Activated naive CD8-positive, alpha-beta T cell treated with anti-CD3 and anti-CD28 coated beads, Interleukin-2, amount 10 ng/mL, durations not matched to agents 7 days and 5 days (primary cell): ENCODE data around the gene FMO2. TPM values are rescaled to one million over a fixed set of nuclear protein-coding genes. Genes with fewer than 3 reads are reported as not detected.

Experiments
- ATAC-seq: fragments of 150-1000 bp; cut with Tn5 transposase; one replicate; pipeline ENCODE4 v1.10.0; 2021; ENCODE audit warnings: low read depth, moderate library complexity
- POLR2A ChIA-PET: fragments of 350-600 bp; sonication (Branson Sonifier 250); formaldehyde crosslinking; loops from one replicate; lab custom pipeline; 2021; ENCODE audit warnings: antibody characterized with exemption; lab: Charles Lee
- DNase-seq: peaks from one replicate; pipeline ENCODE4 v3.0.0; 2021
- H3K27ac Mint-ChIP-seq: one replicate; pipeline ENCODE4 v1.8.0; 2022; ENCODE audit warnings: mild to moderate bottlenecking, mixed read lengths
- H3K27me3 Mint-ChIP-seq: one replicate; pipeline ENCODE4 v1.8.0; 2022; ENCODE audit warnings: mild to moderate bottlenecking, moderate library complexity, mixed read lengths
- H3K36me3 Mint-ChIP-seq: one replicate; pipeline ENCODE4 v1.8.0; 2021; ENCODE audit warnings: mild to moderate bottlenecking, mixed read lengths
- H3K4me1 Mint-ChIP-seq: one replicate; pipeline ENCODE4 v1.8.0; 2021; ENCODE audit warnings: mixed read lengths
- H3K4me3 Mint-ChIP-seq: one replicate; pipeline ENCODE4 v1.8.0; 2022; ENCODE audit warnings: mild to moderate bottlenecking, moderate library complexity, mixed read lengths
- H3K9me3 Mint-ChIP-seq: one replicate; pipeline ENCODE4 v1.8.0; 2021; ENCODE audit warnings: mixed read lengths
- total RNA-seq, 2 experiments: library from RNA; stranded (reverse); gene quantifications; one replicate each; pipeline ENCODE4 v1.2.3, GENCODE V29; 2021

The FMO2 gene
- total RNA-seq, 2 experiments from 2014 or later, result not detected

DNA sequence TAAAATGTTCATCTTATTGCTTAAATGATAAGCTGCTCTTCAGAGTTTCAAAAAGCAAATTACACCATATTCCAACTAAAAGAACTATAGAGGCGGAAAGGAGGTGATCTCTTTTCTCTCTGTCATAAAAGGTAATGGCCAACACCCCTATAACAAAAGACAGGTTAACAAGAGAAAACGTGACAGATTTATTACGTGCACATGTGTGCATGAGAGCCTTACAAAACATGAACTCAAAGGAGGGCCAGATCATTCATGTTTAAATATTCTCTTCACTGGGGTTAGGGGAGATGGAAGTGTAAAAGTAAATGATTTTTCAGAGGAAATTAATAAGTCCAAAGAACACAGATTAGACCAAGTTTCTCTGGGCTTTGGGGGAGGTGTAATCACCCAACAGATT, 26.5 kb upstream of the FMO2 start:
- Mint-ChIP-seq H3K9me3 (no peaks in the 10 kb centered on the region), H3K4me3 (no peak overlapping the region), H3K27ac (no peak overlapping the region), H3K27me3 (peaks cover 3% of the 10 kb centered on the region), H3K4me1 (no peaks in the 10 kb centered on the region), H3K36me3 (no peaks in the 10 kb centered on the region)
- POLR2A ChIA-PET, result no interaction called here
- DNase-seq (no peak), ATAC-seq (no peak)

DNA sequence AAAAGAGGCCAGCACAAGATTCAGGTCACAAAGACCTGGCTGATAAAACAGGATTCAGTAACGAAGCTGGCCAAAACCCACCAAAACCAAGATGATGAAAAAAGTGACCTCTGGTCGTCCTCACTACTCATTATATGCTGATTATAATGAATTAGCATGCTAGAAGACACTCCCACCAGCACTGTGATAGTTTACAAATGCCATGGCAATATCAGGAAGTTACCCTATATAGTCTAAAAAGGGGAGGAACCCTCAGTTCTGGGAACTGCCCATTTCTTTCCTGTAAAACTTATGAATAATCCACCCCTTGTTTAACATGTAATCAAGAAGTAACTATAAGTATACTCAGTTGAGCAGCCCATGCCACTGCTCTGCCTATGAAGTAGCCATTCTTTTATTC, 26.0 kb upstream of the FMO2 start:
- DNase-seq, result no peak
- POLR2A ChIA-PET, result no interaction called here
- Mint-ChIP-seq H3K9me3 (no peaks in the 10 kb centered on the region), H3K4me1 (no peaks in the 10 kb centered on the region), H3K27me3 (peaks cover 5% of the 10 kb centered on the region), H3K27ac (no peak overlapping the region), H3K4me3 (no peak overlapping the region), H3K36me3 (no peaks in the 10 kb centered on the region)
- no peak for ATAC-seq

GRCh38 chr1:171160211-171160610, 24.9 kb upstream of the FMO2 start:
- DNase-seq (no peak), ATAC-seq (no peak)
- POLR2A ChIA-PET, result no interaction called here
- Mint-ChIP-seq H3K36me3 (no peaks in the 10 kb centered on the region), H3K27ac (no peak overlapping the region), H3K27me3 (peaks cover 5% of the 10 kb centered on the region), H3K4me3 (no peak overlapping the region), H3K4me1 (no peaks in the 10 kb centered on the region), H3K9me3 (no peaks in the 10 kb centered on the region)

- no peak for DNase-seq
- Mint-ChIP-seq H3K27me3 (peaks cover 7% of the 10 kb centered on the region), H3K9me3 (no peaks in the 10 kb centered on the region), H3K4me3 (no peak overlapping the region), H3K27ac (no peak overlapping the region), H3K36me3 (no peaks in the 10 kb centered on the region), H3K4me1 (no peaks in the 10 kb centered on the region)
- POLR2A ChIA-PET, result no interaction called here
- ATAC-seq, result no peak
Measured at GRCh38 chr1:171160639-171161354, 24.3 kb upstream of the FMO2 start.

GRCh38 chr1:171161431-171161830, 23.7 kb upstream of the FMO2 start:
- POLR2A ChIA-PET, result no interaction called here
- Mint-ChIP-seq H3K27me3 (peaks cover 7% of the 10 kb centered on the region), H3K4me1 (no peaks in the 10 kb centered on the region), H3K9me3 (no peaks in the 10 kb centered on the region), H3K27ac (no peak overlapping the region), H3K4me3 (no peak overlapping the region), H3K36me3 (no peaks in the 10 kb centered on the region)
- ATAC-seq (no peak), DNase-seq (no peak)

DNA sequence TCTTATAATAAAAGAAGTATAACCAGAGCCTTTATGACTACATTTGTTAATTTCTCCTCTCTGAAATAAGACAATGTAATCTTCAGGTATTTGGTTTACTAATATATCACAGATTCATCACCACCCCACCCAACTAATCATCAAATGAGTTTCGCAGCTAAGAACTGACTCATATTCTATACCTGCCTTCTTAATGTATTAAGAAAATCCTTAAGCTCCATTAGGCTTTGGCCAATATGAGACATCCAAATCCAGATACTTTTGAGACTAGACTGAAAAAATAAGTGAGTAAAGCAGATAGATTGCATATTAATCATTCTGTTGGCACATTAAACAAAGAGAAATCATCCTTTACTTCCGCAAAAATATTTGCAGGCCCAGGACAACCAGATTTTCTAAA, 18.7 kb upstream of the FMO2 start:
- no peak for ATAC-seq
- no peaks in the 10 kb centered on the region for H3K36me3 Mint-ChIP-seq
- H3K9me3 Mint-ChIP-seq, result peaks cover 1% of the 10 kb centered on the region
- no peak overlapping the region for H3K4me3 Mint-ChIP-seq
- POLR2A ChIA-PET, result no interaction called here
- DNase-seq, result no peak
- no peak overlapping the region for H3K27ac Mint-ChIP-seq
- H3K27me3 Mint-ChIP-seq, result peaks cover 4% of the 10 kb centered on the region
- no peaks in the 10 kb centered on the region for H3K4me1 Mint-ChIP-seq

GRCh38 chr1:171167785-171168184, 17.3 kb upstream of the FMO2 start:
- POLR2A ChIA-PET, result no interaction called here
- Mint-ChIP-seq H3K27ac (no peak overlapping the region), H3K4me3 (no peak overlapping the region), H3K9me3 (peaks cover 1% of the 10 kb centered on the region), H3K36me3 (no peaks in the 10 kb centered on the region), H3K27me3 (peaks cover 7% of the 10 kb centered on the region), H3K4me1 (no peaks in the 10 kb centered on the region)
- no peak for ATAC-seq
- no peak for DNase-seq

GRCh38 chr1:171172471-171172870, 12.6 kb upstream of the FMO2 start:
- no peaks in the 10 kb centered on the region for H3K4me1 Mint-ChIP-seq
- peaks cover 6% of the 10 kb centered on the region for H3K27me3 Mint-ChIP-seq
- no peak for DNase-seq
- no peak for ATAC-seq
- peaks cover 1% of the 10 kb centered on the region for H3K9me3 Mint-ChIP-seq
- H3K27ac Mint-ChIP-seq, result no peak overlapping the region
- no peaks in the 10 kb centered on the region for H3K36me3 Mint-ChIP-seq
- POLR2A ChIA-PET, result no interaction called here
- no peak overlapping the region for H3K4me3 Mint-ChIP-seq

- POLR2A ChIA-PET, result no interaction called here
- H3K4me1 Mint-ChIP-seq, result no peaks in the 10 kb centered on the region
- ATAC-seq, result no peak
- H3K4me3 Mint-ChIP-seq, result no peak overlapping the region
- no peak for DNase-seq
- no peak overlapping the region for H3K27ac Mint-ChIP-seq
- no peaks in the 10 kb centered on the region for H3K36me3 Mint-ChIP-seq
- H3K27me3 Mint-ChIP-seq, result peaks cover 6% of the 10 kb centered on the region
- peaks cover 1% of the 10 kb centered on the region for H3K9me3 Mint-ChIP-seq
Measured at GRCh38 chr1:171173069-171173468, 12.0 kb upstream of the FMO2 start.

DNA sequence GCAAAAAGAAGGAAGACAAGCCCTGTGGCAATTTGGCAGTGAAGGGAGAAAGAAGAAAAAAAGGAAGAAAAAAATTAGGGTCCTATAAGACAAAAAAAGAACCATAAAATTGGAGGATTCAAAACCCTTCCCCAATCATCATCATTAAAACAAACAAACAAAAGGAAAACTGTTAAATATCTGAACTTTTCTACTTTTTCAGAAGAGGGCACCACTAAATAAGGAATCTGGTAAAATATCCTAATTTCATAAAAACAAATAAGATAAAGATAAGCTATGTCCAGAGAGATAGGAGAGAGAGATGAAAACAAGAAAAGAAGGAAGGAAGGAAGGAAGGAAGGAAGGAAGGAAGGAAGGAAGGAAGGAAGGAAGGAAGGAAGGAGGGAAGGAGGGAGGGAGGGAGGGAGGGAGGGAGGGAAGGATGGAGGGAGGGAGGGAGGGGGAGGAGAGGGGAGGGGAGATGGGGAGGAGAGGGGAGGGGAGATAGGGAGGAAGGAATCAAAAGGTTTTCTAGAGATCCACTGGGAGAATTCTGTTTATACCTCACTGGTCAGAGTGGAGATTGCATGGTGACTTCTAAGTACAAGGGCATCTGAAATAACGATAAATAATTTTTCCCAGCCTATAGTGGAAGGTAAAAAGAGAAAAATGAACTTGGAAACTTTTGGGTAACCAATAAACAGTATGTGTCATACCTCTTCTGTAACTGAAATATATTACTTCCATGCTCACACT, 10.4 kb upstream of the FMO2 start:
- Mint-ChIP-seq H3K9me3 (no peaks in the 10 kb centered on the region), H3K36me3 (no peaks in the 10 kb centered on the region), H3K27me3 (peaks cover 6% of the 10 kb centered on the region)

DNA sequence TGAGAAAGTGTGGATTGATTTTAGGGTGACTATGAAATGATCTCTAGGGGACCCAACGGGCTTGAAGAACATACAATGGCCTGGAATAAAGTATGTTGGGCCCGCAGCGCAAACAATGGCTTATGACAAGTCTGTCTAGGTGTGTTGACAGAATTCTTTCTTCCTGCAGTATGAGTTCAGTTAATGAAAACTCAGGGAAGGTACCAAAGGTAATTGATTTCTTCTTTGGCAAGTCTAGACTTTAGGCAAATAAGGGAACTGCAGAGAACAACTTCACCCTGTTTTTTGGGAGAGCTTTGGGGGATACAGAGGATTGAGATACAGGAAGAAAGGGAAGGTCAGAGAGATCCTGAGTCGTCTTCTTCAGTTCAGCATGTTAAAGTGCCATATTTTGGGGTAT, 7.8 kb upstream of the FMO2 start:
- peaks cover 7% of the 10 kb centered on the region for H3K27me3 Mint-ChIP-seq
- no peak overlapping the region for H3K4me3 Mint-ChIP-seq
- POLR2A ChIA-PET, result no interaction called here
- H3K27ac Mint-ChIP-seq, result no peak overlapping the region
- H3K9me3 Mint-ChIP-seq, result no peaks in the 10 kb centered on the region
- no peak for ATAC-seq
- H3K4me1 Mint-ChIP-seq, result no peaks in the 10 kb centered on the region
- no peaks in the 10 kb centered on the region for H3K36me3 Mint-ChIP-seq
- no peak for DNase-seq

More for the DNA sequence above, 10.4 kb upstream of the FMO2 start:
- no peak overlapping the region for H3K4me3 Mint-ChIP-seq
- ATAC-seq (no peak), DNase-seq (no peak)
- POLR2A ChIA-PET, result no interaction called here
- no peak overlapping the region for H3K27ac Mint-ChIP-seq
- no peaks in the 10 kb centered on the region for H3K4me1 Mint-ChIP-seq

GRCh38 chr1:171179318-171180227, 5.5 kb upstream of the FMO2 start:
- ATAC-seq (no peak), DNase-seq (no peak)
- Mint-ChIP-seq H3K36me3 (no peaks in the 10 kb centered on the region), H3K27ac (no peak overlapping the region), H3K4me3 (no peak overlapping the region), H3K4me1 (no peaks in the 10 kb centered on the region), H3K27me3 (peaks cover 12% of the 10 kb centered on the region), H3K9me3 (no peaks in the 10 kb centered on the region)
- POLR2A ChIA-PET, result no interaction called here

- no peak overlapping the region for H3K27ac Mint-ChIP-seq
- ATAC-seq, result no peak
- no peak for DNase-seq
- H3K4me1 Mint-ChIP-seq, result no peaks in the 10 kb centered on the region
- no peak overlapping the region for H3K4me3 Mint-ChIP-seq
- no peaks in the 10 kb centered on the region for H3K9me3 Mint-ChIP-seq
- POLR2A ChIA-PET, result no interaction called here
- H3K27me3 Mint-ChIP-seq, result peaks cover 20% of the 10 kb centered on the region
- H3K36me3 Mint-ChIP-seq, result no peaks in the 10 kb centered on the region
Measured at GRCh38 chr1:171180670-171181069, 4.4 kb upstream of the FMO2 start.
